ENCODE data around the gene SCYL1.

SCYL1 gene

GRCh38 chr11:65585396-65586246 lies 60.7 kb downstream of the SCYL1 start:
- DNase-seq (ENCODE audit: low read depth), result no peak

- no peak for DNase-seq (ENCODE audit: low read depth)
These were observed 61.4 kb downstream of the SCYL1 start for GRCh38 chr11:65586247-65586630.

- no peak for DNase-seq (ENCODE audit: low read depth)
These were observed 61.8 kb downstream of the SCYL1 start for GRCh38 chr11:65586676-65587075.

Data from stimulated activated CD8-positive, alpha-beta memory T cell treated with anti-CD3 and anti-CD28 coated beads, Interleukin-15, amount 100 ng/mL, for 1 hour (primary cell).